ENCODE data around the gene LRCH4. TPM values are rescaled to one million over a fixed set of nuclear protein-coding genes. Genes with fewer than 3 reads are reported as not detected.

Gene LRCH4
- total and polyA plus RNA-seq, 2 of the 13 experiments (the other 11 are each of a cell fraction or from before 2014, with no cell fraction given), result 7.0 to 9.3 TPM

- ChIA-PET CTCF (ENCODE audit: low intra/inter-chr PET ratio, low total read pairs) (interaction anchor here (0.5 to 1.6 kb wide), 2 partner anchors 93 to 147 kb away, joined by 3 to 5 read pairs; no protein-coding TSS in a partner anchor), POLR2A (interaction anchor here (1.2 kb wide), 1 partner anchor 23 kb away, joined by 3 read pairs; the partner anchor contains the start of gene FBXO24)
- Histone ChIP-seq H3K4me3 (replicated peaks in 1 of 3; ENCODE audit: insufficient read depth in 1 of 3, low read depth in 2 of 3, low read length in 3 of 3) (no peak overlapping the region), H3K36me3 (replicated peaks in 1 of 2; ENCODE audit: control insufficient read depth in 1 of 2, insufficient read depth in 2 of 2, low read length in 2 of 2) (peaks cover 28 to 67% of the 10 kb centered on the region in 2 experiments), H3K4me2 (ENCODE audit: low read depth, low read length) (no peak overlapping the region), H3K9ac (ENCODE audit: insufficient read depth, low read depth, low read length) (no peak overlapping the region), H3K9me3 (ENCODE audit: low read length) (no peaks in the 10 kb centered on the region), H3K4me1 (ENCODE audit: insufficient read depth, low read length) (peaks cover 93% of the 10 kb centered on the region), H3K27me3 (ENCODE audit: control insufficient read depth in 1 of 2, insufficient read depth in 2 of 2, low read length in 2 of 2) (no peaks in the 10 kb centered on the region), H2AFZ (ENCODE audit: low read length) (no peak overlapping the region), H3K79me2 (ENCODE audit: insufficient read depth, low read length) (peaks cover 4% of the 10 kb centered on the region), H4K20me1 (ENCODE audit: insufficient read depth, low read length) (peaks cover 21% of the 10 kb centered on the region; the same call in 1 of the 2 replicates), H3K27ac (ENCODE audit: extremely low read length, insufficient read depth, low read length) (peak overlapping the region; percentile 5)
- intact Hi-C loops (cut with micrococcal nuclease; ENCODE audit: unreplicated experiment), result loop anchor here (5.0 kb wide), 1 partner anchor 96 kb away; no protein-coding TSS in a partner anchor
- in situ Hi-C loops (cut with HindIII; ENCODE audit: extremely low pct_ligation_motif_present, low pct_unique_long_range_greater_than_20kb), result no loop called here
- ATAC-seq (no peak), FAIRE-seq (no peak), DNase-seq (ENCODE audit: low spot score) (no peak)
- no TSS peak for BruUV-seq (replicated peaks)
- WGBS (ENCODE audit: low lambda C conversion rate), result 88% methylated on average over 7 of the region's 8 CpGs
- 0 out of 2 replicates have a peak, but pooled peaks have one; percentile 56 for TF ChIP-seq ZNF598 (CRISPR knock-in tag; IDR thresholded peaks at IDR 0.05; ENCODE audit: borderline replicate concordance)
- TF ChIP-seq, protein P1, sequence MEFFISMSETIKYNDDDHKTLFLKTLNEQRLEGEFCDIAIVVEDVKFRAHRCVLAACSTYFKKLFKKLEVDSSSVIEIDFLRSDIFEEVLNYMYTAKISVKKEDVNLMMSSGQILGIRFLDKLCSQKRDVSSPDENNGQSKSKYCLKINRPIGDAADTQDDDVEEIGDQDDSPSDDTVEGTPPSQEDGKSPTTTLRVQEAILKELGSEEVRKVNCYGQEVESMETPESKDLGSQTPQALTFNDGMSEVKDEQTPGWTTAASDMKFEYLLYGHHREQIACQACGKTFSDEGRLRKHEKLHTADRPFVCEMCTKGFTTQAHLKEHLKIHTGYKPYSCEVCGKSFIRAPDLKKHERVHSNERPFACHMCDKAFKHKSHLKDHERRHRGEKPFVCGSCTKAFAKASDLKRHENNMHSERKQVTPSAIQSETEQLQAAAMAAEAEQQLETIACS (CRISPR knock-in tag; IDR thresholded peaks at IDR 0.05), result no peak
- no peak for TF ChIP-seq CCAR2 (optimal IDR thresholded peaks at IDR 0.05; ENCODE audit: low read depth, low read length)
- peak; percentile 19 for TF ChIP-seq U2AF1 (optimal IDR thresholded peaks at IDR 0.05; ENCODE audit: low read depth, low read length)
- TF ChIP-seq ZC3H13 (CRISPR knock-in tag; IDR thresholded peaks at IDR 0.05), result no peak
- peak; percentile 85 for TF ChIP-seq RBM22 (optimal IDR thresholded peaks at IDR 0.05; ENCODE audit: low read length)
- no peak for TF ChIP-seq FOXJ3 (CRISPR knock-in tag; IDR thresholded peaks at IDR 0.05; ENCODE audit: borderline replicate concordance)
- 0 out of 2 replicates have a peak, but pooled peaks have one; percentile 35 for TF ChIP-seq ZSCAN21 (CRISPR knock-in tag; IDR thresholded peaks at IDR 0.05; ENCODE audit: borderline replicate concordance)
- TF ChIP-seq LRRFIP1 (CRISPR knock-in tag; conservative IDR thresholded peaks at IDR 0.05), result no peak
- TF ChIP-seq, protein P2, sequence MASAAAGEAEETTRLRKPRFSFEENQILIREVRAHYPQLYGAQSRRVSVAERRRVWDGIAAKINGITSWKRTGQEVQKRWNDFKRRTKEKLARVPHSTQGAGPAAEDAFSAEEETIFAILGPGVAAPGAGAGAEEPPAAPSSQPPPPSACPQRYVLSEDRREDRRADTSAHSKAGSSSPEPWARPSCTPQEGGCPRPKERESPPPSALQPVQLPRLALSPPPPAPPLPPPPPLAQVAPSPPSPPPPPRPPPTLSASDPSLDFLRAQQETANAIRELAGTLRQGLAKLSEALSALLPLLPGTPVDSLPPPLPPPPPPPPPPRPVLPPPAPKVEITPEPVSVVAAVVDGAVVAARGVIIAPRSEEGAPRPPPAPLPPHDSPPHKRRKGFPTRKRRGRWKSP (CRISPR knock-in tag; IDR thresholded peaks at IDR 0.05), result no peak
- TF ChIP-seq, protein P3, sequence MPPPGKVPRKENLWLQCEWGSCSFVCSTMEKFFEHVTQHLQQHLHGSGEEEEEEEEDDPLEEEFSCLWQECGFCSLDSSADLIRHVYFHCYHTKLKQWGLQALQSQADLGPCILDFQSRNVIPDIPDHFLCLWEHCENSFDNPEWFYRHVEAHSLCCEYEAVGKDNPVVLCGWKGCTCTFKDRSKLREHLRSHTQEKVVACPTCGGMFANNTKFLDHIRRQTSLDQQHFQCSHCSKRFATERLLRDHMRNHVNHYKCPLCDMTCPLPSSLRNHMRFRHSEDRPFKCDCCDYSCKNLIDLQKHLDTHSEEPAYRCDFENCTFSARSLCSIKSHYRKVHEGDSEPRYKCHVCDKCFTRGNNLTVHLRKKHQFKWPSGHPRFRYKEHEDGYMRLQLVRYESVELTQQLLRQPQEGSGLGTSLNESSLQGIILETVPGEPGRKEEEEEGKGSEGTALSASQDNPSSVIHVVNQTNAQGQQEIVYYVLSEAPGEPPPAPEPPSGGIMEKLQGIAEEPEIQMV (CRISPR knock-in tag; IDR thresholded peaks at IDR 0.05; ENCODE audit: low read depth), result no peak
- TF ChIP-seq RFX1 (IDR thresholded peaks at IDR 0.05), result no peak
- TF ChIP-seq ZNF33B (CRISPR knock-in tag; IDR thresholded peaks at IDR 0.05), result no peak
- TF ChIP-seq KDM4B (CRISPR knock-in tag; IDR thresholded peaks at IDR 0.05), result no peak
- TF ChIP-seq ZNF773 (CRISPR knock-in tag; IDR thresholded peaks at IDR 0.05; ENCODE audit: borderline replicate concordance), result no peak
- no peak for TF ChIP-seq ZNF34 (CRISPR knock-in tag; IDR thresholded peaks at IDR 0.05; ENCODE audit: borderline replicate concordance)
- TF ChIP-seq ZNF367 (CRISPR knock-in tag; IDR thresholded peaks at IDR 0.05; ENCODE audit: borderline replicate concordance), result no peak
- TF ChIP-seq, protein P4, sequence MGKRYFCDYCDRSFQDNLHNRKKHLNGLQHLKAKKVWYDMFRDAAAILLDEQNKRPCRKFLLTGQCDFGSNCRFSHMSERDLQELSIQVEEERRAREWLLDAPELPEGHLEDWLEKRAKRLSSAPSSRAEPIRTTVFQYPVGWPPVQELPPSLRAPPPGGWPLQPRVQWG (CRISPR knock-in tag; IDR thresholded peaks at IDR 0.05; ENCODE audit: borderline replicate concordance, low read depth), result no peak
- TF ChIP-seq CBX1 (IDR thresholded peaks at IDR 0.05; ENCODE audit: low read depth), result no peak
Measured at GRCh38 chr7:100563100-100563564, 22.8 kb downstream of the LRCH4 start.

All from HepG2 (cell line).